Adrenal gland (tissue), 12 donors: ENCODE results near the gene SNX1. TPM values are rescaled to one million over a fixed set of nuclear protein-coding genes. Genes with fewer than 3 reads are reported as not detected.

ENCODE experiments used
- DNase-seq, 7 donors: peaks; one replicate each; pipeline ENCODE4 v3.0.0-alpha.2; 2019 to 2020
- H3K27ac ChIP-seq, 5 donors: fragments of 200-600 bp; sonication (generic) in 4 of 5; 1 replicate in 3 of 5; 2 replicates in 2 of 5; pipeline versions ENCODE4 v1.5.1 to v1.8.0; 2016 to 2020; ENCODE audit warnings: mild to moderate bottlenecking in 1 of 5
- H3K27me3 ChIP-seq: fragments of 200-600 bp; 2 replicates; pipeline ENCODE4 v1.8.0; 2021
- H3K36me3 ChIP-seq, 2 donors: fragments of 200-600 bp; replicated peaks in 1 of 2; 1 replicate in 1 of 2; 2 replicates in 1 of 2; pipeline versions ENCODE4 v1.5.1 to v1.8.0; 2018 to 2022
- H3K4me1 ChIP-seq, 2 donors: fragments of 200-600 bp; replicated peaks in 1 of 2; 1 replicate in 1 of 2; 2 replicates in 1 of 2; pipeline versions ENCODE4 v1.5.1 to v1.8.0; 2018 to 2021
- H3K4me3 ChIP-seq, 4 donors: fragments of 200-600 bp; sonication (generic) in 3 of 4; one replicate each; pipeline ENCODE4 v1.5.1; 2016 to 2018
- H3K9me3 ChIP-seq, 3 donors: fragments of 200-600 bp; sonication (generic) in 1 of 3; replicated peaks in 1 of 3; 1 replicate in 2 of 3; 2 replicates in 1 of 3; pipeline versions ENCODE4 v1.5.1 to v1.8.0; 2016 to 2021
- POLR2A ChIP-seq, 2 donors: fragments of 450-650 bp; IDR thresholded peaks; one replicate each; pipeline ENCODE4 v1.6.1; 2017; ENCODE audit warnings: antibody characterized with exemption in 2 of 2, mild to moderate bottlenecking in 2 of 2, moderate library complexity in 1 of 2
- WGBS, 4 donors: extraction: QIAGEN DNeasy Blood & Tissue Kit in 2 of 4; methylation state at CpG; one replicate each; pipeline versions ENCODE4 v1.1.5 to v1.1.7; 2013 to 2017; 5-methylcytosine and 5-hydroxymethylcytosine counted together
- intact Hi-C, 2 donors: fragments of 100-400 bp; cut with DNase I; formaldehyde crosslinking; loops; one replicate each; pipeline versions ENCODE4 v1.14.1 to v1.15.0; 2022 to 2023
- polyA plus RNA-seq, 3 donors: library from polyadenylated mRNA; stranded (reverse); fragments of 200-250 nt in 2 of 3; fragments of 350-450 nt in 1 of 3; fragmentation: Illumina TruSeq in 1 of 3; extraction: RNeasy Lipid Tissue Mini Kit (QIAGEN cat#74804) in 1 of 3; gene quantifications; one replicate each; pipeline ENCODE4 v1.2.3, GENCODE V29; 2013 to 2014
- total RNA-seq, 9 donors: library from RNA; depleted of rRNA in 4 of 9; stranded (reverse); fragments of >200 nt in 4 of 9; fragments of 120-200 nt in 1 of 9; fragmentation: NEBNext Ultra II Directional in 1 of 9; extraction: Animal tissue kit (Norgen Biotek cat#: 25700) in 1 of 9; gene quantifications; one replicate each; pipeline versions ENCODE4 v1.1.0 to v1.2.4, GENCODE V29; 2013 to 2023
- TF ChIP-seq, protein P1 (sequence below), 6 experiments: fragments of 450-650 bp in 4 of 6; fragments of 200-600 bp in 2 of 6; sonication (generic) in 1 of 6; IDR thresholded peaks; 1 replicate in 5 of 6; 2 replicates in 1 of 6; pipeline versions ENCODE4 v1.5.1 to v1.8.0; 2016 to 2021; ENCODE audit warnings: antibody characterized with exemption in 6 of 6, mild to moderate bottlenecking in 2 of 6, moderate library complexity in 1 of 6
- donor health status: healthy with polysubstance abuse.
- donor health status: Bipolar disorder and iron deficiency.
- donor health status: DM: yes; HTN: yes; CAD: no.
- donor health status: DM: no; HTN: no; CAD: no.
- donor health status: DM: no; HTN: no; CAD: no.
- donor health status: DM: yes; HTN: yes; CAD: no.

The SNX1 gene
- total and polyA plus RNA-seq, 12 donors, result 61.2 to 251 (median 111) TPM

DNA sequence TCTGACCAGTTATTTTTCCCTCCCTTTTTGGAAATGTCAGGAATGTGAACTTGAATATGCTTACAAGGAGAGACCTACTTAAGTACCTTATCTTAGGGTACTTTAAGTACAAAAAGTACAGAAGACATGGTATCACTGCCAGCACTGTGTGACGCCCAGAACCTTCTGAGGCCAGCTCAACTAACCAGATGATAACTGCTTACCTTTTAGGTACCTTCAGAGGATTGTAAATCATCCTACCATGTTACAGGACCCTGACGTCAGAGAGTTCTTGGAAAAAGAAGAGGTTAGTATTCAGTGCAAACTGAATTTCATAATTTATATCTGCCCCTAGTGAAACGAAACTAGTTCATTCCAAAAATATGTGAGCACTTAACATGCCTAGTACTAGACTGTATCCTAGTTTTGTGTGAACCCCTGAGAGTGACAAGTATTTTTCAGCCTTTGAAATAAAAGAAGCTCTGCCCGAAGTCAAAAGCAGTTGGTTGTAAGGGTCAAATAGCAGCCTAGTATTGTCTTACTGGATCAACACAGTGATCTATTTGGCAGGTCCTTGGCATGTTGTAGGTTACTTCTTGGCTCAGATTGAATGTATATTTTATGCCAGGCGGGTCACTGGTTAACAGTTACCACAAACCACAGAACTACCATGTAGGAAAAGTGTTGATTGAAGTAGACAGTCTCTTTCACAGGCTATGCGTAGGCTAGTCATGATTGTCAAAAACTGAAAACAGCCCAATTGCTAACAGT is 31.9 kb downstream of the SNX1 start:
- Histone ChIP-seq H3K4me3 (no peak overlapping the region), H3K36me3 (peaks cover 0 to 98% of the 10 kb centered on the region in 2 donors), H3K4me1 (no peaks in the 10 kb centered on the region), H3K27ac (no peak overlapping the region), H3K9me3 (no peaks in the 10 kb centered on the region), H3K27me3 (no peaks in the 10 kb centered on the region)
- no peak for TF ChIP-seq POLR2A (IDR thresholded peaks at IDR 0.05)
- TF ChIP-seq, protein P1, sequence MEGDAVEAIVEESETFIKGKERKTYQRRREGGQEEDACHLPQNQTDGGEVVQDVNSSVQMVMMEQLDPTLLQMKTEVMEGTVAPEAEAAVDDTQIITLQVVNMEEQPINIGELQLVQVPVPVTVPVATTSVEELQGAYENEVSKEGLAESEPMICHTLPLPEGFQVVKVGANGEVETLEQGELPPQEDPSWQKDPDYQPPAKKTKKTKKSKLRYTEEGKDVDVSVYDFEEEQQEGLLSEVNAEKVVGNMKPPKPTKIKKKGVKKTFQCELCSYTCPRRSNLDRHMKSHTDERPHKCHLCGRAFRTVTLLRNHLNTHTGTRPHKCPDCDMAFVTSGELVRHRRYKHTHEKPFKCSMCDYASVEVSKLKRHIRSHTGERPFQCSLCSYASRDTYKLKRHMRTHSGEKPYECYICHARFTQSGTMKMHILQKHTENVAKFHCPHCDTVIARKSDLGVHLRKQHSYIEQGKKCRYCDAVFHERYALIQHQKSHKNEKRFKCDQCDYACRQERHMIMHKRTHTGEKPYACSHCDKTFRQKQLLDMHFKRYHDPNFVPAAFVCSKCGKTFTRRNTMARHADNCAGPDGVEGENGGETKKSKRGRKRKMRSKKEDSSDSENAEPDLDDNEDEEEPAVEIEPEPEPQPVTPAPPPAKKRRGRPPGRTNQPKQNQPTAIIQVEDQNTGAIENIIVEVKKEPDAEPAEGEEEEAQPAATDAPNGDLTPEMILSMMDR (IDR thresholded peaks at IDR 0.05), result no peak
- no peak for DNase-seq
- intact Hi-C loops, result no loop called here
- WGBS, 4 donors, result 80 to 84% (median 81%) methylated on average over 6 of the region's 6 CpGs

DNA sequence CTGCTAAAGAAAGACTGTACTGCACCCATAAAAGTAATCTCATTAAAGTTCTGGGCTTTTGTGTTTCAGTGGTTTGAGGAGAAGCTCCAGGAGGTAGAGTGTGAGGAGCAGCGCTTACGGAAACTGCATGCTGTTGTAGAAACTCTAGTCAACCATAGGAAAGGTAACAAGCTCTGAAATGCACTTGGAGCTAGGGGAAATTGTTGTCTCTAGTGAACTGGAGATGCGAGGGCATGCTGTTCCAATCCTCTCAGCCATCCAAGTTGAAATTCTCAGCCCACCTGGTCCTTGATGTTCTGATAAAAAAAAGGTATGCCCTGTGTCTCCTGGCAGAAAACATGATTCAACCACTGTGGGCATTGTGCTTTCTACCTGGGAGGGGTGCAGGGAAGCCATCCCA is 34.4 kb downstream of the SNX1 start:
- Histone ChIP-seq H3K4me3 (no peak overlapping the region), H3K36me3 (peaks cover 0 to 97% of the 10 kb centered on the region in 2 donors), H3K4me1 (peaks cover 7 to 15% of the 10 kb centered on the region in 2 donors), H3K27ac (no peak overlapping the region), H3K27me3 (no peaks in the 10 kb centered on the region), H3K9me3 (no peaks in the 10 kb centered on the region)
- DNase-seq, result no peak
- TF ChIP-seq POLR2A (IDR thresholded peaks at IDR 0.05), result no peak
- TF ChIP-seq, protein P1 (IDR thresholded peaks at IDR 0.05), result no peak
- intact Hi-C loops, result no loop called here
- WGBS, 4 donors, result 92 to 98% (median 95%) methylated on average over 3 of the region's 3 CpGs

DNA sequence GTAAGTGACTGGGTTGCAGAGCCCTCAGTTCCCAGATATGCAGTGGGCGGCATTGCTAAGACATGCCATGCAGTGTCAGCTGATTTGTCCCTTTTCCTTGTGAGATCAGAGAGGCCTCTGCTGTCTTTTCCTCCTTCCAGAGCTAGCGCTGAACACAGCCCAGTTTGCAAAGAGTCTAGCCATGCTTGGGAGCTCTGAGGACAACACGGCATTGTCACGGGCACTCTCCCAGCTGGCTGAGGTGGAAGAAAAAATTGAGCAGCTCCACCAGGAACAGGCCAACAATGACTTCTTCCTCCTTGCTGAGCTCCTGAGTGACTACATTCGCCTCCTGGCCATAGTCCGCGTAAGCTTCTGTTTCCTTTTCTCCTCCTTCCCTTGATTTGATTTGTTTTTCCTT is 35.8 kb downstream of the SNX1 start:
- no peaks in the 10 kb centered on the region for H3K9me3 ChIP-seq
- 93 to 99% (median 95%) methylated on average over 7 of the region's 7 CpGs for WGBS, 4 donors
- peaks cover 7 to 15% of the 10 kb centered on the region in 2 donors for H3K4me1 ChIP-seq
- H3K27ac ChIP-seq, result no peak overlapping the region
- H3K36me3 ChIP-seq, result peaks cover 0 to 96% of the 10 kb centered on the region in 2 donors
- no peak overlapping the region for H3K4me3 ChIP-seq
- no peak for DNase-seq
- no peak for TF ChIP-seq POLR2A (IDR thresholded peaks at IDR 0.05)
- TF ChIP-seq, protein P1 (IDR thresholded peaks at IDR 0.05), result no peak
- intact Hi-C loops, result no loop called here
- H3K27me3 ChIP-seq, result no peaks in the 10 kb centered on the region

DNA sequence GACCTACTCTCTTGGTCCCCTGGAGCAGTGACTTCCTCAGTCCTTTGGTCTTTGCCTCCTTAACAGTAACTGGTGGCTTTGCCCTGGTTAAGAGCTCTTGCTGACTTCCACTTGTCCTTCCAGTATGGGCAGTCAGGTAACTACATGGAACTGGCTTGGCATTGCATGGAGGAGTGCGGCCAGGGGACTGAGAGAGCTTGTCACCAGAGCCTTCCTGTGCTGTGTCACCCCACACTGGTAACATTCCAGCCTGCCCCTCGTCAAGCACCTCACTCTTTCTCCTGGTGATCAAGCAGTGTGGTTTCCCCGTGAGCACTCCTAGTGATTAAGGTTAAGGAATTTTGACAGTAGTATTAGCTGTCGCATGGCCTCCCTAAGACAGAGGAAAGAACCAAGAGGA is 36.4 kb downstream of the SNX1 start:
- WGBS, 4 donors, result 91 to 97% (median 94%) methylated on average over 4 of the region's 4 CpGs
- peaks cover 7 to 15% of the 10 kb centered on the region in 2 donors for H3K4me1 ChIP-seq
- intact Hi-C loops, result no loop called here
- no peak overlapping the region for H3K27ac ChIP-seq
- H3K4me3 ChIP-seq, result no peak overlapping the region
- peaks cover 0 to 96% of the 10 kb centered on the region in 2 donors for H3K36me3 ChIP-seq
- H3K27me3 ChIP-seq, result no peaks in the 10 kb centered on the region
- no peak for TF ChIP-seq POLR2A (IDR thresholded peaks at IDR 0.05)
- TF ChIP-seq, protein P1 (IDR thresholded peaks at IDR 0.05), result no peak
- no peak for DNase-seq
- H3K9me3 ChIP-seq, result no peaks in the 10 kb centered on the region
